Neural progenitor cell (in vitro differentiated cells): ENCODE data around the gene KNOP1.

ENCODE experiments used
- CTCF ChIP-seq: fragments of 200-600 bp; sonication (generic); IDR thresholded peaks from 2 replicates; pipeline ENCODE4 v1.5.1; 2017; ENCODE audit warnings: antibody characterized with exemption, mild to moderate bottlenecking
- EZH2 ChIP-seq: fragments of 200-600 bp; sonication (generic); IDR thresholded peaks from 2 replicates; pipeline ENCODE4 v1.6.1; 2017; ENCODE audit warnings: antibody characterized with exemption, mild to moderate bottlenecking, moderate library complexity
- EZH2phosphoT487 ChIP-seq: fragments of 200-600 bp; sonication (generic); IDR thresholded peaks from 2 replicates; pipeline ENCODE4 v1.6.1; 2017; ENCODE audit warnings: antibody characterized with exemption

GRCh38 chr16:19760356-19761060, 42.5 kb upstream of the KNOP1 start:
- TF ChIP-seq CTCF = no peak
- no peak for TF ChIP-seq EZH2
- TF ChIP-seq EZH2phosphoT487 = no peak
